HepG2 (cell line): ENCODE measurements around the gene PKP4. TPM values are rescaled to one million over a fixed set of nuclear protein-coding genes. Genes with fewer than 3 reads are reported as not detected.

ENCODE experiments used
- PLRG1 ChIP-seq: fragments of 450-650 bp; conservative IDR thresholded peaks from 2 replicates; pipeline ENCODE4 v1.6.1; 2016
- ZNF121 ChIP-seq: sonication (generic); formaldehyde crosslinking; IDR thresholded peaks from 2 replicates; pipeline ENCODE4 v1.5.0; 2020; ENCODE audit warnings: mild to moderate bottlenecking, missing genetic modification reagents
- polyA plus RNA-seq, 8 experiments: library from polyadenylated mRNA; depleted of rRNA in 3 of 8; stranded (reverse) in 7 of 8; unstranded in 1 of 8; fragments of >200 nt; fragmentation: Illumina TruSeq in 4 of 8; extraction: Trizol in 4 of 8; gene quantifications; 2 replicates each; pipeline versions ENCODE4 v1.2.1 to v1.2.3, GENCODE V29; 2011 to 2016; ENCODE audit warnings: low read depth in 4 of 8, missing spikeins in 1 of 8, mixed read lengths in 1 of 8; ENCODE audit not compliant: insufficient read depth in 1 of 8
- total RNA-seq, 5 experiments: library from RNA; depleted of rRNA; stranded (reverse); fragments of >200 nt; fragmentation: Illumina TruSeq; extraction: Trizol; gene quantifications; 2 replicates each; pipeline ENCODE4 v1.2.3, GENCODE V29; 2016; ENCODE audit warnings: low read depth in 1 of 5
- TF ChIP-seq, protein P1 (sequence below): sonication (generic); formaldehyde crosslinking; IDR thresholded peaks from one replicate; pipeline ENCODE4 v1.5.1; 2020; ENCODE audit warnings: mild to moderate bottlenecking, missing genetic modification reagents; ENCODE audit errors: not compliant biosample characterization
- TF ChIP-seq, protein P2 (sequence below): sonication (generic); formaldehyde crosslinking; IDR thresholded peaks from 2 replicates; pipeline ENCODE4 v1.4.0; 2020; ENCODE audit warnings: missing genetic modification reagents, mild to moderate bottlenecking, borderline replicate concordance

Gene PKP4
- total and polyA plus RNA-seq, 2 of the 13 experiments (the other 11 are each of a cell fraction or from before 2014, with no cell fraction given), result 80.9 to 90.5 TPM

DNA sequence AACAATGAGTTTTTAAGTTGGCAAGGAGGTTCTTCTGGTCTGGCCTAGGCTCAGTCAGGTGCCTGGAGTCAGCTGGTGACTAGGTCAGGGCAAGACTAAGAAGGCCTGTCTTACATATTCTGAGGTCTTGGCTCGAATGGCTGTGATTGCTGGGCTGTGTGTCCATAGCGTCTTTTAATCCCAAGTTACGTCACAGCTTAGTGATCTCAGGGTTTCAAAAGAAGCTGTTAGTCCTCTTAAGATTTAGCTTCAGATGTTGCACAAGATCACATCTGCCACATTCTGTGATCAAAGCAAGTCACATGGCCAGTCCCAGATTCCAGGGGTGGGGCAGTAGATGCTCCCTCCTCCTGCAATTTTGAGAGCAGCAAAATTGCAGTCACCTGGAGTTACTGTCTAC, 61.3 kb downstream of the PKP4 start (continued):
- TF ChIP-seq, protein P1, sequence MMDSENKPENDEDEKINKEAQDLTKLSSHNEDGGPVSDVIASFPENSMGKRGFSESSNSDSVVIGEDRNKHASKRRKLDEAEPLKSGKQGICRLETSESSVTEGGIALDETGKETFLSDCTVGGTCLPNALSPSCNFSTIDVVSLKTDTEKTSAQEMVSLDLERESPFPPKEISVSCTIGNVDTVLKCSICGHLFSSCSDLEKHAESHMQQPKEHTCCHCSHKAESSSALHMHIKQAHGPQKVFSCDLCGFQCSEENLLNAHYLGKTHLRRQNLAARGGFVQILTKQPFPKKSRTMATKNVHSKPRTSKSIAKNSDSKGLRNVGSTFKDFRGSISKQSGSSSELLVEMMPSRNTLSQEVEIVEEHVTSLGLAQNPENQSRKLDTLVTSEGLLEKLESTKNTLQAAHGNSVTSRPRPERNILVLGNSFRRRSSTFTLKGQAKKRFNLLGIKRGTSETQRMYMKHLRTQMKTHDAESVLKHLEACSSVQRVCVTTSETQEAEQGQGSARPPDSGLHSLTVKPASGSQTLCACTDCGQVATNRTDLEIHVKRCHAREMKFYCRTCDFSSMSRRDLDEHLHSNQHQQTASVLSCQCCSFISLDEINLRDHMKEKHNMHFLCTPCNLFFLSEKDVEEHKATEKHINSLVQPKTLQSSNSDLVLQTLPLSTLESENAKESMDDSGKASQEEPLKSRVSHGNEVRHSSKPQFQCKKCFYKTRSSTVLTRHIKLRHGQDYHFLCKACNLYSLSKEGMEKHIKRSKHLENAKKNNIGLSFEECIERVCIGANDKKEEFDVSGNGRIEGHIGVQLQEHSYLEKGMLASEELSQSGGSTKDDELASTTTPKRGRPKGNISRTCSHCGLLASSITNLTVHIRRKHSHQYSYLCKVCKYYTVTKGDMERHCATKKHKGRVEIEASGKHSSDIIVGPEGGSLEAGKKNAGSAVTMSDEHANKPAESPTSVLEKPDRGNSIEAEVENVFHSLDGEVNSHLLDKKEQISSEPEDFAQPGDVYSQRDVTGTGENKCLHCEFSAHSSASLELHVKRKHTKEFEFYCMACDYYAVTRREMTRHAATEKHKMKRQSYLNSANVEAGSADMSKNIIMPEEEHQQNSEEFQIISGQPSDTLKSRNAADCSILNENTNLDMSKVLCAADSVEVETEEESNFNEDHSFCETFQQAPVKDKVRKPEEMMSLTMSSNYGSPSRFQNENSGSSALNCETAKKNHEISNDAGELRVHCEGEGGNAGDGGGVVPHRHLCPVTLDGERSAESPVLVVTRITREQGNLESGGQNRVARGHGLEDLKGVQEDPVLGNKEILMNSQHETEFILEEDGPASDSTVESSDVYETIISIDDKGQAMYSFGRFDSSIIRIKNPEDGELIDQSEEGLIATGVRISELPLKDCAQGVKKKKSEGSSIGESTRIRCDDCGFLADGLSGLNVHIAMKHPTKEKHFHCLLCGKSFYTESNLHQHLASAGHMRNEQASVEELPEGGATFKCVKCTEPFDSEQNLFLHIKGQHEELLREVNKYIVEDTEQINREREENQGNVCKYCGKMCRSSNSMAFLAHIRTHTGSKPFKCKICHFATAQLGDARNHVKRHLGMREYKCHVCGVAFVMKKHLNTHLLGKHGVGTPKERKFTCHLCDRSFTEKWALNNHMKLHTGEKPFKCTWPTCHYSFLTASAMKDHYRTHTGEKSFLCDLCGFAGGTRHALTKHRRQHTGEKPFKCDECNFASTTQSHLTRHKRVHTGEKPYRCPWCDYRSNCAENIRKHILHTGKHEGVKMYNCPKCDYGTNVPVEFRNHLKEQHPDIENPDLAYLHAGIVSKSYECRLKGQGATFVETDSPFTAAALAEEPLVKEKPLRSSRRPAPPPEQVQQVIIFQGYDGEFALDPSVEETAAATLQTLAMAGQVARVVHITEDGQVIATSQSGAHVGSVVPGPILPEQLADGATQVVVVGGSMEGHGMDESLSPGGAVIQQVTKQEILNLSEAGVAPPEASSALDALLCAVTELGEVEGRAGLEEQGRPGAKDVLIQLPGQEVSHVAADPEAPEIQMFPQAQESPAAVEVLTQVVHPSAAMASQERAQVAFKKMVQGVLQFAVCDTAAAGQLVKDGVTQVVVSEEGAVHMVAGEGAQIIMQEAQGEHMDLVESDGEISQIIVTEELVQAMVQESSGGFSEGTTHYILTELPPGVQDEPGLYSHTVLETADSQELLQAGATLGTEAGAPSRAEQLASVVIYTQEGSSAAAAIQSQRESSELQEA (CRISPR knock-in tag), result no peak
- TF ChIP-seq, protein P2, sequence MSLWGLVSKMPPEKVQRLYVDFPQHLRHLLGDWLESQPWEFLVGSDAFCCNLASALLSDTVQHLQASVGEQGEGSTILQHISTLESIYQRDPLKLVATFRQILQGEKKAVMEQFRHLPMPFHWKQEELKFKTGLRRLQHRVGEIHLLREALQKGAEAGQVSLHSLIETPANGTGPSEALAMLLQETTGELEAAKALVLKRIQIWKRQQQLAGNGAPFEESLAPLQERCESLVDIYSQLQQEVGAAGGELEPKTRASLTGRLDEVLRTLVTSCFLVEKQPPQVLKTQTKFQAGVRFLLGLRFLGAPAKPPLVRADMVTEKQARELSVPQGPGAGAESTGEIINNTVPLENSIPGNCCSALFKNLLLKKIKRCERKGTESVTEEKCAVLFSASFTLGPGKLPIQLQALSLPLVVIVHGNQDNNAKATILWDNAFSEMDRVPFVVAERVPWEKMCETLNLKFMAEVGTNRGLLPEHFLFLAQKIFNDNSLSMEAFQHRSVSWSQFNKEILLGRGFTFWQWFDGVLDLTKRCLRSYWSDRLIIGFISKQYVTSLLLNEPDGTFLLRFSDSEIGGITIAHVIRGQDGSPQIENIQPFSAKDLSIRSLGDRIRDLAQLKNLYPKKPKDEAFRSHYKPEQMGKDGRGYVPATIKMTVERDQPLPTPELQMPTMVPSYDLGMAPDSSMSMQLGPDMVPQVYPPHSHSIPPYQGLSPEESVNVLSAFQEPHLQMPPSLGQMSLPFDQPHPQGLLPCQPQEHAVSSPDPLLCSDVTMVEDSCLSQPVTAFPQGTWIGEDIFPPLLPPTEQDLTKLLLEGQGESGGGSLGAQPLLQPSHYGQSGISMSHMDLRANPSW, result no peak
- TF ChIP-seq PLRG1 (no peak), ZNF121 (CRISPR knock-in tag) (0 out of 2 replicates have a peak, but pooled peaks have one; percentile 41)
